Measurements from ENCODE around the gene CWC25. TPM values are rescaled to one million over a fixed set of nuclear protein-coding genes. Genes with fewer than 3 reads are reported as not detected.
A peak's percentile ranks its signal among the peaks of the same experiment; 100 is the strongest.

CWC25 gene
- total RNA-seq, 1 donor from 2014 or later, result 30.4 TPM

- no peak for DNase-seq (ENCODE audit: low spot score)
- Mint-ChIP-seq H3K4me1 (ENCODE audit: low read depth) (peaks cover 6% of the 10 kb centered on the region), H3K27me3 (ENCODE audit: insufficient read depth) (no peaks in the 10 kb centered on the region), H3K27ac (no peak overlapping the region), H3K9me3 (no peaks in the 10 kb centered on the region), H3K36me3 (ENCODE audit: low read depth) (peaks cover 21% of the 10 kb centered on the region), H3K4me3 (no peak overlapping the region)
- intact Hi-C loops (cut with micrococcal nuclease), result no loop called here
These were observed 19.2 kb upstream of the CWC25 start for GRCh38 chr17:38844261-38844757.

- intact Hi-C loops (cut with micrococcal nuclease), result no loop called here
- DNase-seq (ENCODE audit: low spot score), result no peak
- peaks cover 33% of the 10 kb centered on the region for H3K4me1 Mint-ChIP-seq (ENCODE audit: low read depth)
- H3K27me3 Mint-ChIP-seq (ENCODE audit: insufficient read depth), result peaks cover 2% of the 10 kb centered on the region
- H3K36me3 Mint-ChIP-seq (ENCODE audit: low read depth), result peaks cover 8% of the 10 kb centered on the region
- H3K27ac Mint-ChIP-seq, result peak overlapping the region; percentile 99
- peak overlapping the region; percentile 99 for H3K4me3 Mint-ChIP-seq
- no peaks in the 10 kb centered on the region for H3K9me3 Mint-ChIP-seq
These were observed 684 bp upstream of the CWC25 start for GRCh38 chr17:38825762-38826247.

GRCh38 chr17:38815576-38816193 lies 9.4 kb downstream of the CWC25 start:
- intact Hi-C loops (cut with micrococcal nuclease), result no loop called here
- peaks cover 29% of the 10 kb centered on the region for H3K36me3 Mint-ChIP-seq (ENCODE audit: low read depth)
- no peak overlapping the region for H3K4me3 Mint-ChIP-seq
- peaks cover 6% of the 10 kb centered on the region for H3K4me1 Mint-ChIP-seq (ENCODE audit: low read depth)
- H3K9me3 Mint-ChIP-seq, result no peaks in the 10 kb centered on the region
- DNase-seq (ENCODE audit: low spot score), result no peak
- no peaks in the 10 kb centered on the region for H3K27me3 Mint-ChIP-seq (ENCODE audit: insufficient read depth)
- no peak overlapping the region for H3K27ac Mint-ChIP-seq

GRCh38 chr17:38809828-38810227 lies 15.3 kb downstream of the CWC25 start:
- Mint-ChIP-seq H3K4me3 (no peak overlapping the region), H3K9me3 (no peaks in the 10 kb centered on the region), H3K4me1 (ENCODE audit: low read depth) (no peaks in the 10 kb centered on the region), H3K36me3 (ENCODE audit: low read depth) (peaks cover 37% of the 10 kb centered on the region), H3K27me3 (ENCODE audit: insufficient read depth) (no peaks in the 10 kb centered on the region), H3K27ac (no peak overlapping the region)
- intact Hi-C loops (cut with micrococcal nuclease), result no loop called here
- DNase-seq (ENCODE audit: low spot score), result no peak

- Mint-ChIP-seq H3K27ac (peak overlapping the region; percentile 65), H3K9me3 (no peaks in the 10 kb centered on the region), H3K4me1 (ENCODE audit: low read depth) (peaks cover 33% of the 10 kb centered on the region), H3K36me3 (ENCODE audit: low read depth) (peaks cover 38% of the 10 kb centered on the region), H3K4me3 (peak overlapping the region; percentile 79), H3K27me3 (ENCODE audit: insufficient read depth) (no peaks in the 10 kb centered on the region)
- intact Hi-C loops (cut with micrococcal nuclease), result loop anchor here (1.0 kb wide), 3 partner anchors 24 to 53 kb away; partner anchors contain the start of genes PSMB3 and RPL23
- no peak for DNase-seq (ENCODE audit: low spot score)
These were observed 24.8 kb downstream of the CWC25 start for GRCh38 chr17:38800237-38800760.

GRCh38 chr17:38799501-38800236 lies 25.5 kb downstream of the CWC25 start, which contains the start of gene PIP4K2B:
Gene PIP4K2B, minus strand, starts transcription at chr17:38799556. Its CDS starts 132 bp downstream, at chr17:38799424.
- Mint-ChIP-seq H3K9me3 (no peaks in the 10 kb centered on the region), H3K27ac (peak within 1 kb of the TSS; percentile 93), H3K36me3 (ENCODE audit: low read depth) (peaks cover 38% of the 10 kb centered on the region), H3K4me3 (peak within 1 kb of the TSS; percentile 93), H3K27me3 (ENCODE audit: insufficient read depth) (no peaks in the 10 kb centered on the region), H3K4me1 (ENCODE audit: low read depth) (peaks cover 33% of the 10 kb centered on the region)
- intact Hi-C loops (cut with micrococcal nuclease), result loop anchor here (1.0 to 5.0 kb wide), 7 partner anchors 25 to 401 kb away; partner anchors contain the start of genes LASP1NB, PSMB3, RPL19 and RPL23
- peak; percentile 85 for DNase-seq (ENCODE audit: low spot score)

GRCh38 chr17:38798614-38799500 lies 26.3 kb downstream of the CWC25 start:
- no peaks in the 10 kb centered on the region for H3K27me3 Mint-ChIP-seq (ENCODE audit: insufficient read depth)
- peak; percentile 59 for DNase-seq (ENCODE audit: low spot score)
- H3K9me3 Mint-ChIP-seq, result no peaks in the 10 kb centered on the region
- peak overlapping the region; percentile 93 for H3K4me3 Mint-ChIP-seq
- peak overlapping the region; percentile 93 for H3K27ac Mint-ChIP-seq
- intact Hi-C loops (cut with micrococcal nuclease), result loop anchor here (1.0 to 5.0 kb wide), 4 partner anchors 68 to 401 kb away; partner anchors contain the start of genes LASP1NB and RPL19
- peaks cover 41% of the 10 kb centered on the region for H3K4me1 Mint-ChIP-seq (ENCODE audit: low read depth)
- H3K36me3 Mint-ChIP-seq (ENCODE audit: low read depth), result peaks cover 36% of the 10 kb centered on the region

- H3K27me3 Mint-ChIP-seq (ENCODE audit: insufficient read depth), result no peaks in the 10 kb centered on the region
- H3K27ac Mint-ChIP-seq, result peak overlapping the region; percentile 93
- peaks cover 44% of the 10 kb centered on the region for H3K4me1 Mint-ChIP-seq (ENCODE audit: low read depth)
- DNase-seq (ENCODE audit: low spot score), result no peak
- intact Hi-C loops (cut with micrococcal nuclease), result loop anchor here (2.0 to 5.0 kb wide), 3 partner anchors 69 to 129 kb away; partner anchors contain the start of gene LASP1NB
- H3K36me3 Mint-ChIP-seq (ENCODE audit: low read depth), result peaks cover 34% of the 10 kb centered on the region
- no peaks in the 10 kb centered on the region for H3K9me3 Mint-ChIP-seq
- H3K4me3 Mint-ChIP-seq, result peak overlapping the region; percentile 93
These were observed 27.3 kb downstream of the CWC25 start for GRCh38 chr17:38797828-38798227.

GRCh38 chr17:38797158-38797490 lies 28.0 kb downstream of the CWC25 start:
- DNase-seq (ENCODE audit: low spot score), result no peak
- intact Hi-C loops (cut with micrococcal nuclease), result loop anchor here (5.0 kb wide), 2 partner anchors 70 to 130 kb away; partner anchors contain the start of gene LASP1NB
- Mint-ChIP-seq H3K36me3 (ENCODE audit: low read depth) (peaks cover 30% of the 10 kb centered on the region), H3K9me3 (no peaks in the 10 kb centered on the region), H3K27ac (no peak overlapping the region), H3K4me1 (ENCODE audit: low read depth) (peaks cover 44% of the 10 kb centered on the region), H3K4me3 (peak overlapping the region; percentile 93), H3K27me3 (ENCODE audit: insufficient read depth) (no peaks in the 10 kb centered on the region)

GRCh38 chr17:38796451-38797157 lies 28.5 kb downstream of the CWC25 start:
- H3K27ac Mint-ChIP-seq, result no peak overlapping the region
- peaks cover 25% of the 10 kb centered on the region for H3K36me3 Mint-ChIP-seq (ENCODE audit: low read depth)
- intact Hi-C loops (cut with micrococcal nuclease), result loop anchor here (5.0 kb wide), 2 partner anchors 71 to 131 kb away; partner anchors contain the start of gene LASP1NB
- no peaks in the 10 kb centered on the region for H3K27me3 Mint-ChIP-seq (ENCODE audit: insufficient read depth)
- H3K4me1 Mint-ChIP-seq (ENCODE audit: low read depth), result peaks cover 44% of the 10 kb centered on the region
- H3K4me3 Mint-ChIP-seq, result peak overlapping the region; percentile 93
- no peak for DNase-seq (ENCODE audit: low spot score)
- no peaks in the 10 kb centered on the region for H3K9me3 Mint-ChIP-seq

GRCh38 chr17:38794221-38794620 lies 30.9 kb downstream of the CWC25 start:
- H3K27me3 Mint-ChIP-seq (ENCODE audit: insufficient read depth), result no peaks in the 10 kb centered on the region
- no peak for DNase-seq (ENCODE audit: low spot score)
- intact Hi-C loops (cut with micrococcal nuclease), result no loop called here
- peaks cover 14% of the 10 kb centered on the region for H3K36me3 Mint-ChIP-seq (ENCODE audit: low read depth)
- H3K27ac Mint-ChIP-seq, result no peak overlapping the region
- H3K9me3 Mint-ChIP-seq, result no peaks in the 10 kb centered on the region
- no peak overlapping the region for H3K4me3 Mint-ChIP-seq
- peaks cover 37% of the 10 kb centered on the region for H3K4me1 Mint-ChIP-seq (ENCODE audit: low read depth)

Measured in activated T-helper 1 cell treated with anti-CD3 and anti-CD28 coated beads, Interleukin-12 subunit alpha, Interleukin-12 subunit beta, Interleukin-2, Interleukin-4 antibody, amounts not matched to agents 30 ng/mL and 10 ng/mL and 1 ng/mL, durations not matched to agents 14 hours and 24 hours and 36 hours (primary cell).